GM12892 (cell line): Measurements from ENCODE around the gene FOXA3.
A peak's percentile ranks its signal among the peaks of the same experiment; 100 is the strongest.

Experiments
- DNase-seq: peaks from one replicate; pipeline ENCODE4 v3.0.0; 2011; ENCODE audit not compliant: insufficient read length
- FAIRE-seq: peaks from 2 replicates; lab custom pipeline; 2011; peaks lifted over from hg19 to GRCh38; lab: Jason Lieb, UNC
- POLR2A ChIP-seq: IDR thresholded peaks from 2 replicates; pipeline ENCODE4 v1.6.1; 2011; ENCODE audit warnings: low read depth, low read length, control low read depth
- POLR2AphosphoS5 ChIP-seq: IDR thresholded peaks from 2 replicates; pipeline ENCODE4 v1.6.1; 2011; ENCODE audit warnings: low read depth, low read length, control low read depth
- TAF1 ChIP-seq: IDR thresholded peaks from 2 replicates; pipeline ENCODE4 v1.6.1; 2011; ENCODE audit warnings: low read depth, mild to moderate bottlenecking, control low read depth, low read length, borderline replicate concordance

The FOXA3 gene

GRCh38 chr19:45842198-45842597, 21.9 kb upstream of the FOXA3 start:
- FAIRE-seq, result no peak
- TF ChIP-seq POLR2AphosphoS5, result no peak
- TF ChIP-seq POLR2A, result no peak
- TF ChIP-seq TAF1, result no peak
- no peak for DNase-seq

- DNase-seq (no peak), FAIRE-seq (no peak)
- TF ChIP-seq TAF1, result no peak
- no peak for TF ChIP-seq POLR2A
- no peak for TF ChIP-seq POLR2AphosphoS5
Observed at GRCh38 chr19:45847663-45848062, 16.5 kb upstream of the FOXA3 start.

- no peak for FAIRE-seq
- no peak for TF ChIP-seq POLR2A
- no peak for TF ChIP-seq POLR2AphosphoS5
- no peak for DNase-seq
Observed at GRCh38 chr19:45848922-45849321, 15.2 kb upstream of the FOXA3 start.

GRCh38 chr19:45852145-45852750, 11.9 kb upstream of the FOXA3 start:
- no peak for DNase-seq
- TF ChIP-seq POLR2AphosphoS5 (no peak), TAF1 (no peak), POLR2A (no peak)
- FAIRE-seq, result no peak

- FAIRE-seq (no peak), DNase-seq (no peak)
- TF ChIP-seq POLR2A (no peak), TAF1 (no peak), POLR2AphosphoS5 (no peak)
Observed at GRCh38 chr19:45852983-45853382, 11.1 kb upstream of the FOXA3 start.

- FAIRE-seq (no peak), DNase-seq (no peak)
- no peak; the same call in 1 of the 2 replicates for TF ChIP-seq POLR2A
- no peak for TF ChIP-seq TAF1
- no peak for TF ChIP-seq POLR2AphosphoS5
Observed at GRCh38 chr19:45854167-45854778, 9.9 kb upstream of the FOXA3 start.

- TF ChIP-seq TAF1, result no peak
- FAIRE-seq, result no peak
- no peak for DNase-seq
Observed at GRCh38 chr19:45860359-45861259, 3.5 kb upstream of the FOXA3 start.

GRCh38 chr19:45862271-45862563, 1.9 kb upstream of the FOXA3 start:
- DNase-seq (no peak), FAIRE-seq (no peak)
- no peak for TF ChIP-seq TAF1
- TF ChIP-seq POLR2AphosphoS5, result no peak
- no peak for TF ChIP-seq POLR2A

- FAIRE-seq (peak; percentile 99), DNase-seq (peak; percentile 100)
- peak; percentile 87 for TF ChIP-seq POLR2A
- peak; percentile 37; the same call in 1 of the 2 replicates for TF ChIP-seq TAF1
- peak; percentile 71 for TF ChIP-seq POLR2AphosphoS5
Observed at GRCh38 chr19:45862564-45863334, 1.4 kb upstream of the FOXA3 start, which contains the start of gene SYMPK. SYMPK (minus strand) TSS chr19:45863147; CDS start chr19:45854495, 8,652 bp downstream.

GRCh38 chr19:45863335-45863839, 739 bp upstream of the FOXA3 start:
- FAIRE-seq (no peak), DNase-seq (no peak)
- TF ChIP-seq POLR2AphosphoS5, result no peak
- TF ChIP-seq TAF1, result no peak
- no peak for TF ChIP-seq POLR2A

GRCh38 chr19:45864629-45865082, 530 bp downstream of the FOXA3 start:
- DNase-seq, result no peak
- TF ChIP-seq TAF1, result no peak
- TF ChIP-seq POLR2A, result no peak
- no peak for TF ChIP-seq POLR2AphosphoS5
- FAIRE-seq, result no peak
